ENCODE measurements around the gene HECW1.

- TF ChIP-seq CTCF (IDR thresholded peaks at IDR 0.05 in 4 of 5, conservative IDR thresholded peaks at IDR 0.05 in 1 of 5) (no peak), POLR2A (IDR thresholded peaks at IDR 0.05) (no peak)
Observed at GRCh38 chr7:43557831-43558495, 445.5 kb downstream of the HECW1 start.
